ENCODE results near the gene APBA3. TPM values are rescaled to one million over a fixed set of nuclear protein-coding genes. Genes with fewer than 3 reads are reported as not detected.
A peak's percentile ranks its signal among the peaks of the same experiment; 100 is the strongest.

The APBA3 gene
- total RNA-seq, 4 donors from 2014 or later = 12.9 to 26.5 (median 22.7) TPM

- H3K27me3 ChIP-seq = peaks cover 0 to 60% (median 0%) of the 10 kb centered on the region in 4 donors
- intact Hi-C loops (cut with DNase I) = no loop called here
- WGBS, 2 donors = 77 to 85% methylated on average over 11 to 13 of the region's 24 CpGs
- no peak overlapping the region for H3K4me3 ChIP-seq
- no peaks in the 10 kb centered on the region for H3K9me3 ChIP-seq
- DNase-seq = no peak
- no peak overlapping the region for H3K27ac ChIP-seq
- peaks cover 10 to 16% (median 12%) of the 10 kb centered on the region in 3 donors for H3K4me1 ChIP-seq
- no peak for TF ChIP-seq CTCF (IDR thresholded peaks at IDR 0.05)
- no peaks in the 10 kb centered on the region for H3K36me3 ChIP-seq
These were observed 41.8 kb upstream of the APBA3 start for GRCh38 chr19:3803114-3803888.

GRCh38 chr19:3801412-3802096 lies 40.1 kb upstream of the APBA3 start:
- H3K4me3 ChIP-seq = peak overlapping the region in 2 of 4 donors; percentile 18 to 53
- peaks cover 10 to 15% (median 12%) of the 10 kb centered on the region in 3 donors for H3K4me1 ChIP-seq
- WGBS, 2 donors = 7% methylated on average over 3 of the region's 46 CpGs; no CpG with 5 or more reads in 1 of the 2 donors
- intact Hi-C loops (cut with DNase I) = no loop called here
- H3K27me3 ChIP-seq = peaks cover 0 to 75% (median 0%) of the 10 kb centered on the region in 4 donors
- no peak overlapping the region for H3K27ac ChIP-seq
- no peaks in the 10 kb centered on the region for H3K9me3 ChIP-seq
- TF ChIP-seq CTCF (IDR thresholded peaks at IDR 0.05) = peak in 1 of 6 experiments; percentile 13
- TF ChIP-seq POLR2A (IDR thresholded peaks at IDR 0.05) = no peak
- no peaks in the 10 kb centered on the region for H3K36me3 ChIP-seq
- DNase-seq = no peak

DNA sequence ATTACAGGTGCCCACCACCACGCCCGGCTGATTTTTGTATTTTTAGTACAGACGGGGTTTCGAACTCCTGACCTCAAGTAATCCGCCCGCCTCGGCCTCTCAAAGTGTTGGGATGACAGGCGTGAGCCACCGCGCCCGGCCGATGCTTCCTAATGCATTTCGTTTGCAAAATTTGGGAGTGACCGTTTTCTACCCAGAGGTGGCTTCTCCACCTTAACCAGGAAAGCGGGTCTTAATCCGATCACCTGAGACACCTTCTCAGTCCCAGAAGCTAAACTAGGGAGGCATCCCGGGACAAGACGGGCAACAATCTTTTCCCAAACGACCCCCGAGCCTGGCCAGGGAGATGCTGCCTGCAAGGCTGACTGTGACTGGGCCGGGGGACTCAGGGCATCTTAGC lies 39.5 kb upstream of the APBA3 start:
- H3K27ac ChIP-seq = no peak overlapping the region

GRCh38 chr19:3798137-3798536 lies 36.6 kb upstream of the APBA3 start:
- H3K27me3 ChIP-seq = peaks cover 0 to 64% (median 0%) of the 10 kb centered on the region in 4 donors
- peaks cover 10 to 15% (median 12%) of the 10 kb centered on the region in 3 donors for H3K4me1 ChIP-seq
- DNase-seq = no peak
- no peak overlapping the region for H3K27ac ChIP-seq
- WGBS, 2 donors = 49 to 65% methylated on average over 3 to 5 of the region's 6 CpGs
- no peaks in the 10 kb centered on the region for H3K9me3 ChIP-seq
- TF ChIP-seq POLR2A (IDR thresholded peaks at IDR 0.05) = no peak
- no peak for TF ChIP-seq CTCF (IDR thresholded peaks at IDR 0.05)
- intact Hi-C loops (cut with DNase I) = no loop called here
- no peak overlapping the region for H3K4me3 ChIP-seq
- no peaks in the 10 kb centered on the region for H3K36me3 ChIP-seq

More for the DNA sequence above, 39.5 kb upstream of the APBA3 start:
- DNase-seq = no peak
- Histone ChIP-seq H3K9me3 (no peaks in the 10 kb centered on the region), H3K4me3 (peak overlapping the region in 2 of 4 donors; percentile 18 to 53), H3K36me3 (no peaks in the 10 kb centered on the region), H3K27me3 (peaks cover 0 to 77% (median 0%) of the 10 kb centered on the region in 4 donors), H3K4me1 (peaks cover 10 to 15% (median 12%) of the 10 kb centered on the region in 3 donors)
- no peak for TF ChIP-seq POLR2A (IDR thresholded peaks at IDR 0.05)
- WGBS, 2 donors = 37 to 51% methylated on average over 4 to 5 of the region's 21 CpGs
- intact Hi-C loops (cut with DNase I) = no loop called here

DNA sequence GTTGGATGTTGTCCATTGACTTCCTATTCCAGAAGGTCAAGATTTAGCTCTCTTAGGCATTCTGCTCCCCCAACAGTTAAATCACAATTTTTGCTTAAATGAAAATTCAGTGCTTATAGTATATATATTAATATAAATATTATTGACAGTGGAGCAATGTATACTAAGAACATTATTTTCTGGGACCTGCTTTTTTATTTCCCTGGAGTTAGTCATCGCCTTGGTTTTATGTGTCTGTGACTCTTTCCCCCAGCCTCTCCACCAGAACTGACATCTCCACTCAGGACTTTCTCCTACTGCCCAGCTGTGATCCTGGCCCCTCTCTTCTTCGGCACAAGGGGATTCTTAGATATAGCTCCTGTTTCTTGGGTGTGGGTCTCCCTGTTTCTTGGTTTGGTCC lies 34.9 kb upstream of the APBA3 start:
- no peak for DNase-seq
- Histone ChIP-seq H3K27ac (no peak overlapping the region), H3K27me3 (peaks cover 0 to 54% (median 0%) of the 10 kb centered on the region in 4 donors), H3K4me3 (no peak overlapping the region), H3K4me1 (peaks cover 4 to 7% (median 6%) of the 10 kb centered on the region in 3 donors), H3K9me3 (no peaks in the 10 kb centered on the region), H3K36me3 (no peaks in the 10 kb centered on the region)
- intact Hi-C loops (cut with DNase I) = no loop called here
- TF ChIP-seq CTCF (IDR thresholded peaks at IDR 0.05) (no peak), POLR2A (IDR thresholded peaks at IDR 0.05) (no peak)
- WGBS, 2 donors = 84 to 94% methylated on average over 2 of the region's 2 CpGs
